Stimulated activated CD8-positive, alpha-beta memory T cell treated with anti-CD3 and anti-CD28 coated beads, Interleukin-15, amount 100 ng/mL, for 4 hours (primary cell): ENCODE data around the gene LAMA3.

Experiments used
- DNase-seq, 2 donors: peaks; one replicate each; pipeline ENCODE4 v3.0.0-alpha.2; 2020; ENCODE audit warnings: low read depth in 2 of 2

The LAMA3 gene

GRCh38 chr18:23816740-23817139, 127.5 kb downstream of the LAMA3 start:
- DNase-seq = no peak

- no peak for DNase-seq
Measured at GRCh38 chr18:23819001-23819400, 129.7 kb downstream of the LAMA3 start.

GRCh38 chr18:23822590-23823385, 133.5 kb downstream of the LAMA3 start:
- no peak for DNase-seq

GRCh38 chr18:23824240-23824639, 135.0 kb downstream of the LAMA3 start:
- DNase-seq = no peak

DNA sequence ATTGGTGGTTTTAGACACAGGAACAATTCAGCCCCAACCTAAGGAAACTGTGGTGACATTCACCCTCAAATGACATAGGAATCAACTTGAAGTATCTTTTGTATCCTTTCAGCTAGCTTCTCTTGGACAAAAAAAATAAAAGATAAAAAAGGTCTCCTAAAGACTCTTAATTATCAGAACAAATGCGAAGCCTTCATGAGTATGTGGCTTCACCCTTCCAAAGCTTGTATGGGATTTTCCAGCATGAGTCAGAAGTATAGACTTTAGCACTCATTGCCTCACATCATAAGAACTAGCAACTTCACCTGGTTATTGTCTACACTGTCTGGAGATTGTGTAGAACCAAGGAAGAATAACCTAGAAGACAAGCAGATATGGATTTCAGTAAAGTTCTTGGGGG, 135.4 kb downstream of the LAMA3 start:
- no peak for DNase-seq

- no peak for DNase-seq
Measured at GRCh38 chr18:23825496-23825895, 136.2 kb downstream of the LAMA3 start.

GRCh38 chr18:23825978-23826405, 136.7 kb downstream of the LAMA3 start:
- DNase-seq = no peak

- DNase-seq = no peak
Measured at GRCh38 chr18:23826850-23827620, 137.8 kb downstream of the LAMA3 start.

- DNase-seq = no peak
Measured at GRCh38 chr18:23827681-23828080, 138.4 kb downstream of the LAMA3 start.

DNA sequence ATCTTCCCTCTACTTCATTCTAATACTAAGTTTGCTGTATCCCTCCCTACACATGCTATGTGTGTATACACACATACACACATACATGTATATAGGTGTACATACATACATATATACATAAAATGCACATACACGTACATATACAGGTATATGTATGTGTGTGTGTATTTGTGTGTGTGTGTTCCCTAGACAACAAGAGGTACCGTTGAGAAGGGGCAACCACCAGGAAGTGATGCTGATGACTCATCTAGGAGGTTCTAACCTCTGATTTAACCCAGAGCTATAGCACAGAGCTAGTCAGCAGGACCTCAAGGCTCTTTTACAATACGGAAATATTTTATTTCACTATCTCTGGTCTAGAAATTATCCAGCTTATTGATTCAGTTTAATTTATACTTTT, 139.2 kb downstream of the LAMA3 start:
- DNase-seq = peak in 1 of 2 donors; percentile 32

DNA sequence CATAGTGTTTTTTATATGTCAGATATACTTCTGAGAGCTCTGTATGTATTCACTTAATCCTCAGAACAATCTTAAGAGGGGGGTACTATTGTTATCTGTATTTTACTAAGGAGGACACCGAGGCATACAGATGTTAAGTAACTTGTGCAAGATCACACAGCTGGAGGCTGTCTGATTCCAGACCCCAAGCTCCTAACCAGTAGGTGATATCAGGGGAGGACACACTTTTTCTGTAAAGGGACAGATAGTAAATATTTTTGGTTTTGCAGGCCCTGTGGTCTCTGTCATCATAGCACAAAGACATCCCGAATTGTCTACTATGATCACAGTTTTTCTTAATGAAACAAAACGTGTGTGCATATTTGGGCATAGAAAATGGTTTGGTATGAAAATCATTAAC, 143.7 kb downstream of the LAMA3 start:
- no peak for DNase-seq

DNA sequence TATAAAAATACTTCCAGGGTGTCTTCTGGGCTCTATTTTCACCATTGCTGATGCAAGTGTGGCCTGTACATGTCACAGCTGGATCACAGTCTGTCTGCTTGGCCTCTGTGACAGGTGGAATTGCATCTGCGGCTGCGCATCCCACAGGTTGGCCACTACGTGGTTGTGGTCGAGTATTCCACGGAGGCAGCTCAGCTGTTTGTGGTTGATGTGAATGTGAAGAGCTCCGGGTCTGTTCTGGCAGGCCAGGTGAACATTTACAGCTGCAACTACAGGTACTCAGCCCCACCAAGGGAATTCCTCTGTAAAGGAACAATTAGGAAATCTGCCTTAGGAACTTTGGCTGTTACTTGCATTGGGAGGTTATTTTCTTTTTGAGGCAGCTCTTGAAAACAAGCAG, 144.5 kb downstream of the LAMA3 start:
- no peak for DNase-seq

DNA sequence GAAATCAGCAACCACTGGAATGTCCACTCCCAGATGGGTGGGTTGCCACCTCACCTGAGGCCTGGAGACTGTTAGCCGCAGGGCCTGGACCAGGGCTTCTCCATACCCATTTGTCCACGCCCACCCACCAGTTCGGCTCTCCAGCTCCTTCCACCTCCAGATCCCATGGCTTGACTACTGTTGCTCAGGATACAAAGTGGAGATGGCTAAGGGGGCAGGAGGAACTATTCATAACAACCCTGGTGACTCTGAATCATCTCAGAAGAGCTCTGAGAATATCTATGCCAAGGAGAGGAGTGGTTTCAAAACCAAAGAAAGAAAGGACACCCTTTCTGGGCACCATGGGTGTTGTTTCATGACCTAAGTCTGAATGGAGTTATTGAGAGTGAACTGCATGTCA, 145.8 kb downstream of the LAMA3 start:
- DNase-seq = no peak

DNA sequence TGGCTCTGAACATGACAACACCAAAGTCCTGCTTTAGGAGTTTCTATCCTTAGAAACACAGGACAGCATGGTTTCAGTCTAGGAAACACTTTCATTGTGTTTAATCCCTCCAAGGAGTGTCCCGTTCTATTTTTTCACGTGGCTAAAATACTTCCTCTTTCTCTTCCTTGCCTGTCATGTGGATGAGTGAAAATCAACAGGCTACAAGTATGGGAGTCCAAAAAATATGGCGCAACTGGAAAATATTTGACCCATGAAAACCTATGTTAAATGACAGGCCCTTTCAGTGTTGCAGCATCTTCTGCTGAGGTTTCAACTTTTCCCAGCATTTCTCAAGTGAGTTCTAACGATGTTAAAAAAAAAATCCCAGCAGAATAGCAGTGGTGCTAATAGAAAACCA, 146.3 kb downstream of the LAMA3 start:
- DNase-seq = no peak

- no peak for DNase-seq
Measured at GRCh38 chr18:23837591-23837990, 148.3 kb downstream of the LAMA3 start.

DNA sequence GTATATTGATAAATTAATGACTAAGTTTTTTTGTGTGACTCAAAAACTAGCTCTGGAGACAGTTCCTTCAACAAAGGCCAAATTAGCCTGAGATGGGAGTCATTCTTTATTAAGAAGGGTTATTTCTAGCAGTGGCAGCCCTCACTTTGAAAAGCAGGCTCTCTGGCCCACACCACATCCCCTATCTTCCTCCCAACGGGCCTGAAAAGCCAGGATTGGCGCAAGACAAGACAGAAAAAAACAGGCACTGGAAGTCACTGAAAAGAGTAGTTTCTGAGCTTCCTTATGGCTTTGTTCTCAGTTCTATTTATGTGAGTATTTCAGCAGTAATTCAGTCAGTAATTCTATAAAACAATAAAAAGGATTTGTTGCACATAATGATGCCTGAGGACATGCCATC, 149.0 kb downstream of the LAMA3 start:
- no peak for DNase-seq

DNA sequence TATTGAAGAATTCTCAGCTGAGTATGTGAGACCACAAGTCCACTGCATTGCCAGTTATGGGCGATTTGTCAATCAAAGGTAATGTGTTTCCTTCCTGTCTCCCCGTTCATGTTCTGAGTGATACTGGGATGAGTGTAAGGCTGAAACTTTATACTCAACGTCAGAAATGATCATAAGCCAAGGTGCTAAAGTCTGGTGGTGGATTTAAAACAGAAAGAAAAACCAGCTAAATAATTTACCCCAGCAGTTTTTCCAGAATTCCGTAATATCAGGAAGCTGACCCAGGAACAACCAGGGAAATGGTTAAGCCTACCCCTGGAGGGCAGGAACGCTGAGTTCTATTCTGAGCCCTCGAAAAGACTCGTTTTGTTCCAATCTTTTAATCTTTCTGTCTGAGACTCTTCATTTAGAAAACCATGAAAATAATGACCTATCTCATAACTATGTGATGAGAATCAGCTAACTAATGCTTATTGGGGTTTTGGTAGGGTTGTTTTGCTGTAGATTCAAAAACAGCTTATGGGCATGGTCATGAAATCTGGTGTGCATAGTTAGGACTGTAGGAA, 149.6 kb downstream of the LAMA3 start:
- DNase-seq = no peak

GRCh38 chr18:23842305-23842704, 153.1 kb downstream of the LAMA3 start:
- DNase-seq = no peak

- no peak for DNase-seq
Measured at GRCh38 chr18:23844991-23845680, 155.9 kb downstream of the LAMA3 start.

GRCh38 chr18:23845988-23846630, 156.9 kb downstream of the LAMA3 start:
- no peak for DNase-seq

DNA sequence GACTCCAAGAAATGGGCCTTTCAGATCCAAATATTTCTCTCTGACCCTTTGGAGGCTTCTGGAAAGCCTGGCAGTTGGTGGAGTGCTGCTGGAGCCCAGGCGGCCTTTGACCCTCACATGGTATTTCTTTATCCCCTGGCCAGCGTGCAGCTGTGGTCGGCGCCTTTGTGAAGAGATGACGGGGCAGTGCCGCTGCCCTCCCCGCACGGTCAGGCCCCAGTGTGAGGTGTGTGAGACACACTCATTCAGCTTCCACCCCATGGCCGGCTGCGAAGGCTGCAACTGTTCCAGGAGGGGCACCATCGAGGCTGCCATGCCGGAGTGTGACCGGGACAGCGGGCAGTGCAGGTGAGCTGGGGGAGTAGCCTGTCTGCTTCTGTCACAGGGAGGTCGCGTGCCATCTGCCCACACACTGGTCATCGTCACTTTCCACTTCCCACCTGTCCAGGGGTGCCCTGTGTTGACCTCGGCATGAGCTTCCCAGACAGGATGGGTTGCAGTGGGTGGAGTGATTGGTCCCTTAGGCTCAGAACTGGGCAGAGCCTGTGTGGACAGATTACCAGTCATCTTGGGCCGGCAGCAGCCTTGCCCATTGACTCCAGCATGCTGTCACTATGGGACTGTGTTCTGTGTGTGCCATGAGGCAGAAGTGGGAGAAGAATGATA, 158.2 kb downstream of the LAMA3 start:
- no peak for DNase-seq
